ENCODE results near the gene OR10R2. TPM values are rescaled to one million over a fixed set of nuclear protein-coding genes. Genes with fewer than 3 reads are reported as not detected.

The OR10R2 gene
- total RNA-seq, 3 donors from 2014 or later (not counting 1 experiment from before 2014, with no cell fraction given): not detected

GRCh38 chr1:158520955-158521665 is 49.1 kb downstream of the OR10R2 start:
- no peak overlapping the region for H3K4me3 Mint-ChIP-seq
- H3K9me3 ChIP-seq (ENCODE audit: control insufficient read depth, insufficient read depth, low read length): no peaks in the 10 kb centered on the region
- no peaks in the 10 kb centered on the region for H3K9me3 Mint-ChIP-seq
- peaks cover 22 to 67% of the 10 kb centered on the region in 2 donors for H3K27me3 Mint-ChIP-seq (ENCODE audit: low read depth in 2 of 2)
- no peak for TF ChIP-seq CTCF (IDR thresholded peaks at IDR 0.05)
- H3K27me3 ChIP-seq (ENCODE audit: control insufficient read depth, insufficient read depth, low read length): peaks cover 10% of the 10 kb centered on the region
- intact Hi-C loops (cut with micrococcal nuclease): no loop called here
- H3K36me3 Mint-ChIP-seq: no peaks in the 10 kb centered on the region
- ATAC-seq (no peak), DNase-seq (no peak)
- H3K4me1 ChIP-seq (ENCODE audit: control insufficient read depth, insufficient read depth, low read length): no peaks in the 10 kb centered on the region
- no peak overlapping the region for H3K4me3 ChIP-seq (ENCODE audit: low read length)
- no peaks in the 10 kb centered on the region for H3K36me3 ChIP-seq (ENCODE audit: control insufficient read depth, insufficient read depth, low read length)
- H3K4me1 Mint-ChIP-seq: no peaks in the 10 kb centered on the region
- H3K27ac ChIP-seq (ENCODE audit: low read length): no peak overlapping the region
- WGBS (ENCODE audit: insufficient coverage): 87% methylated on average over 3 of the region's 3 CpGs
- no peak overlapping the region for H3K27ac Mint-ChIP-seq

GRCh38 chr1:158521666-158522058 is 49.6 kb downstream of the OR10R2 start:
- Histone ChIP-seq H3K36me3 (ENCODE audit: control insufficient read depth, insufficient read depth, low read length) (no peaks in the 10 kb centered on the region), H3K9me3 (ENCODE audit: control insufficient read depth, insufficient read depth, low read length) (no peaks in the 10 kb centered on the region), H3K4me1 (ENCODE audit: control insufficient read depth, insufficient read depth, low read length) (no peaks in the 10 kb centered on the region), H3K4me3 (ENCODE audit: low read length) (no peak overlapping the region), H3K27me3 (ENCODE audit: control insufficient read depth, insufficient read depth, low read length) (peaks cover 10% of the 10 kb centered on the region), H3K27ac (ENCODE audit: low read length) (no peak overlapping the region)
- Mint-ChIP-seq H3K9me3 (no peaks in the 10 kb centered on the region), H3K36me3 (no peaks in the 10 kb centered on the region), H3K4me3 (no peak overlapping the region), H3K27ac (no peak overlapping the region), H3K4me1 (no peaks in the 10 kb centered on the region), H3K27me3 (ENCODE audit: low read depth in 2 of 2) (peaks cover 22 to 68% of the 10 kb centered on the region in 2 donors)
- 85% methylated on average over 1 of the region's 2 CpGs for WGBS (ENCODE audit: insufficient coverage)
- intact Hi-C loops (cut with micrococcal nuclease): no loop called here
- TF ChIP-seq CTCF (IDR thresholded peaks at IDR 0.05): no peak
- DNase-seq: no peak
- ATAC-seq: no peak

GRCh38 chr1:158527190-158527815 is 55.3 kb downstream of the OR10R2 start:
- Mint-ChIP-seq H3K27ac (no peak overlapping the region), H3K27me3 (ENCODE audit: low read depth in 2 of 2) (peaks cover 44 to 77% of the 10 kb centered on the region in 2 donors), H3K9me3 (peaks cover 0 to 2% of the 10 kb centered on the region in 2 donors), H3K4me1 (no peaks in the 10 kb centered on the region), H3K4me3 (no peak overlapping the region), H3K36me3 (peaks cover 9% of the 10 kb centered on the region)
- intact Hi-C loops (cut with micrococcal nuclease): no loop called here
- H3K27me3 ChIP-seq (ENCODE audit: control insufficient read depth, insufficient read depth, low read length): peaks cover 13% of the 10 kb centered on the region
- no peaks in the 10 kb centered on the region for H3K36me3 ChIP-seq (ENCODE audit: control insufficient read depth, insufficient read depth, low read length)
- H3K4me1 ChIP-seq (ENCODE audit: control insufficient read depth, insufficient read depth, low read length): no peaks in the 10 kb centered on the region
- WGBS (ENCODE audit: insufficient coverage): 48% methylated on average over 2 of the region's 2 CpGs
- DNase-seq: peak in 1 of 2 donors; percentile 67
- TF ChIP-seq CTCF (IDR thresholded peaks at IDR 0.05): peak; percentile 28
- no peak overlapping the region for H3K4me3 ChIP-seq (ENCODE audit: low read length)
- no peak overlapping the region for H3K27ac ChIP-seq (ENCODE audit: low read length)
- no peaks in the 10 kb centered on the region for H3K9me3 ChIP-seq (ENCODE audit: control insufficient read depth, insufficient read depth, low read length)
- ATAC-seq: peak in 2 of 3 donors; percentile 41 to 58

Other genes with a start within 250 kb of the OR10R2 start
- not detected for gene CD1A, start 217.8 kb upstream of the OR10R2 start, total RNA-seq
- gene CD1C, start 182.3 kb upstream of the OR10R2 start, total RNA-seq: 1 to 10 TPM in 2 of 3 donors, not detected in 1; 1.2 to 4.6 TPM
- not detected for gene CD1B, start 140.7 kb upstream of the OR10R2 start, total RNA-seq
- under 1 TPM in 1 of 3 donors, not detected in 2; 0.73 TPM for gene CD1E, start 118.3 kb upstream of the OR10R2 start, total RNA-seq
- not detected for gene OR10T2, start 72.8 kb upstream of the OR10R2 start, total RNA-seq
- gene OR10K2, start 46.0 kb upstream of the OR10R2 start, total RNA-seq: not detected
- not detected for gene OR10K1, start 10.4 kb upstream of the OR10R2 start, total RNA-seq
- gene OR6Y1, start 82.2 kb downstream of the OR10R2 start, total RNA-seq: not detected
- gene OR6P1, start 98.4 kb downstream of the OR10R2 start, total RNA-seq: not detected
- not detected for gene OR10X1, start 107.7 kb downstream of the OR10R2 start, total RNA-seq
- gene OR10Z1, start 133.0 kb downstream of the OR10R2 start, total RNA-seq: not detected
- under 1 TPM in 1 of 3 donors, not detected in 2; 0.30 TPM for gene SPTA1, start 214.5 kb downstream of the OR10R2 start, total RNA-seq
- not detected for gene OR6K2, start 228.4 kb downstream of the OR10R2 start, total RNA-seq
- 1 to 10 TPM in 1 of 3 donors, not detected in 2; 1.7 TPM for gene OR6K3, start 248.5 kb downstream of the OR10R2 start, total RNA-seq